Measurements from ENCODE around the gene CEBPZ. TPM values are rescaled to one million over a fixed set of nuclear protein-coding genes. Genes with fewer than 3 reads are reported as not detected.

The CEBPZ gene
- 10 to 100 TPM; 72.7 to 87.2 (median 82.0) TPM for polyA plus RNA-seq (ENCODE audit: insufficient read length in 3 of 3)
- long read RNA-seq, donor 1, transcript CEBPZ-203 (5 exons, 611 nt): major isoform, 14 of 67 reads
- long read RNA-seq, donor 1, partial matches to known transcripts: 39 of 67 reads
- long read RNA-seq, donor 1, other reads (novel, unspliced or antisense): 10 of 67 reads
- long read RNA-seq, donor 2, transcript CEBPZ-201 (16 exons, 3,463 nt): major isoform, 13 of 33 reads
- long read RNA-seq, donor 2, transcript CEBPZ-203 (5 exons, 611 nt): minor isoform, 5 of 33 reads
- long read RNA-seq, donor 2, partial matches to known transcripts: 15 of 33 reads
- long read RNA-seq, donor 2, other reads (novel, unspliced or antisense): 0 of 33 reads
- long read RNA-seq, donor 3, transcript CEBPZ-203 (5 exons, 611 nt): major isoform, 16 of 54 reads
- long read RNA-seq, donor 3, transcript CEBPZ-201 (16 exons, 3,463 nt): minor isoform, 10 of 54 reads
- long read RNA-seq, donor 3, partial matches to known transcripts: 28 of 54 reads
- long read RNA-seq, donor 3, other reads (novel, unspliced or antisense): 0 of 54 reads
- long read RNA-seq, donor 4, transcript CEBPZ-203 (5 exons, 611 nt): minor isoform, 6 of 27 reads
- long read RNA-seq, donor 4, transcript CEBPZ-201 (16 exons, 3,463 nt): major isoform, 8 of 27 reads
- long read RNA-seq, donor 4, partial matches to known transcripts: 13 of 27 reads
- long read RNA-seq, donor 4, other reads (novel, unspliced or antisense): 0 of 27 reads
- long read RNA-seq, donor 5, transcript CEBPZ-201 (16 exons, 3,463 nt): major isoform, 6 of 47 reads
- long read RNA-seq, donor 5, transcript CEBPZ-203 (5 exons, 611 nt): minor isoform, 5 of 47 reads
- long read RNA-seq, donor 5, partial matches to known transcripts: 36 of 47 reads
- long read RNA-seq, donor 5, other reads (novel, unspliced or antisense): 0 of 47 reads
- long read RNA-seq, donor 6, transcript CEBPZ-201 (16 exons, 3,463 nt): minor isoform, 8 of 82 reads
- long read RNA-seq, donor 6, transcript CEBPZ-203 (5 exons, 611 nt): major isoform, 23 of 82 reads
- long read RNA-seq, donor 6, partial matches to known transcripts: 46 of 82 reads
- long read RNA-seq, donor 6, other reads (novel, unspliced or antisense): 5 of 82 reads
- long read RNA-seq, donor 7, transcript CEBPZ-203 (5 exons, 611 nt): major isoform, 12 of 81 reads
- long read RNA-seq, donor 7, transcript CEBPZ-201 (16 exons, 3,463 nt): minor isoform, 8 of 81 reads
- long read RNA-seq, donor 7, partial matches to known transcripts: 56 of 81 reads
- long read RNA-seq, donor 7, other reads (novel, unspliced or antisense): 5 of 81 reads
- long read RNA-seq, donor 8, transcript CEBPZ-201 (16 exons, 3,463 nt): minor isoform, 6 of 25 reads
- long read RNA-seq, donor 8, transcript CEBPZ-203 (5 exons, 611 nt): major isoform, 9 of 25 reads
- long read RNA-seq, donor 8, partial matches to known transcripts: 10 of 25 reads
- long read RNA-seq, donor 8, other reads (novel, unspliced or antisense): 0 of 25 reads
- long read RNA-seq, donor 9, transcript CEBPZ-203 (5 exons, 611 nt): major isoform, 15 of 94 reads
- long read RNA-seq, donor 9, partial matches to known transcripts: 64 of 94 reads
- long read RNA-seq, donor 9, other reads (novel, unspliced or antisense): 11 of 94 reads
- long read RNA-seq, donor 10, transcript CEBPZ-203 (5 exons, 611 nt): major isoform, 14 of 53 reads
- long read RNA-seq, donor 10, transcript CEBPZ-201 (16 exons, 3,463 nt): minor isoform, 6 of 53 reads
- long read RNA-seq, donor 10, partial matches to known transcripts: 33 of 53 reads
- long read RNA-seq, donor 10, other reads (novel, unspliced or antisense): 0 of 53 reads
- long read RNA-seq, donor 11, transcript CEBPZ-201 (16 exons, 3,463 nt): major isoform, 5 of 32 reads
- long read RNA-seq, donor 11, partial matches to known transcripts: 25 of 32 reads
- long read RNA-seq, donor 11, other reads (novel, unspliced or antisense): 0 of 32 reads
- long read RNA-seq, donor 12, transcript CEBPZ-203 (5 exons, 611 nt): major isoform, 17 of 55 reads
- long read RNA-seq, donor 12, transcript CEBPZ-201 (16 exons, 3,463 nt): minor isoform, 11 of 55 reads
- long read RNA-seq, donor 12, partial matches to known transcripts: 27 of 55 reads
- long read RNA-seq, donor 12, other reads (novel, unspliced or antisense): 0 of 55 reads
- long read RNA-seq, donor 13, transcript CEBPZ-203 (5 exons, 611 nt): major isoform, 13 of 60 reads
- long read RNA-seq, donor 13, partial matches to known transcripts: 46 of 60 reads
- long read RNA-seq, donor 13, other reads (novel, unspliced or antisense): 0 of 60 reads
- long read RNA-seq, donor 14: 0 reads
- long read RNA-seq, donor 15, transcript CEBPZ-203 (5 exons, 611 nt): major isoform, 15 of 45 reads
- long read RNA-seq, donor 15, transcript CEBPZ-201 (16 exons, 3,463 nt): minor isoform, 12 of 45 reads
- long read RNA-seq, donor 15, partial matches to known transcripts: 18 of 45 reads
- long read RNA-seq, donor 15, other reads (novel, unspliced or antisense): 0 of 45 reads
- long read RNA-seq, donor 16, transcript CEBPZ-203 (5 exons, 611 nt): major isoform, 16 of 43 reads
- long read RNA-seq, donor 16, partial matches to known transcripts: 24 of 43 reads
- long read RNA-seq, donor 16, other reads (novel, unspliced or antisense): 0 of 43 reads

- peak; percentile 94 for DNase-seq
These were observed at the start of gene CEBPZ, which contains the start of gene NDUFAF7 for GRCh38 chr2:37231241-37232130. Gene CEBPZ (minus strand): TSS chr2:37231596. CDS start chr2:37231567, 29 bp downstream. Gene NDUFAF7 (plus strand): TSS chr2:37231658. CDS start chr2:37231706, 48 bp downstream.

- no peak for DNase-seq
These were observed 44.9 kb upstream of the CEBPZ start for GRCh38 chr2:37276291-37276690.

GRCh38 chr2:37274359-37274965 is 43.1 kb upstream of the CEBPZ start:
- DNase-seq: no peak

GRCh38 chr2:37271376-37272067 is 40.1 kb upstream of the CEBPZ start:
- no peak for DNase-seq

GRCh38 chr2:37268111-37268510 is 36.7 kb upstream of the CEBPZ start:
- no peak for DNase-seq

- no peak for DNase-seq
These were observed 36.3 kb upstream of the CEBPZ start for GRCh38 chr2:37267685-37268084.

- DNase-seq: no peak
These were observed 32.4 kb upstream of the CEBPZ start for GRCh38 chr2:37263839-37264238.

- DNase-seq: no peak
These were observed 31.1 kb upstream of the CEBPZ start for GRCh38 chr2:37262522-37262921.

- no peak for DNase-seq
These were observed 19.7 kb upstream of the CEBPZ start for GRCh38 chr2:37250869-37251740.

- no peak for DNase-seq
These were observed 14.8 kb upstream of the CEBPZ start for GRCh38 chr2:37246205-37246604.

GRCh38 chr2:37244755-37245154 is 13.4 kb upstream of the CEBPZ start:
- no peak for DNase-seq

GRCh38 chr2:37244017-37244416 is 12.6 kb upstream of the CEBPZ start:
- DNase-seq: no peak

GRCh38 chr2:37243435-37243834 is 12.0 kb upstream of the CEBPZ start:
- DNase-seq: no peak

GRCh38 chr2:37232131-37232933 is 936 bp upstream of the CEBPZ start:
- DNase-seq: peak; percentile 54

GRCh38 chr2:37230581-37230980 is 815 bp downstream of the CEBPZ start:
- peak; percentile 3 for DNase-seq
